ENCODE data around the gene LRRIQ3. TPM values are rescaled to one million over a fixed set of nuclear protein-coding genes. Genes with fewer than 3 reads are reported as not detected.

Gene LRRIQ3
- total and polyA plus RNA-seq, 10 of the 15 experiments (the other 5 are each of a cell fraction or from before 2014, with no cell fraction given): 1.1 to 5.1 (median 2.7) TPM

DNA sequence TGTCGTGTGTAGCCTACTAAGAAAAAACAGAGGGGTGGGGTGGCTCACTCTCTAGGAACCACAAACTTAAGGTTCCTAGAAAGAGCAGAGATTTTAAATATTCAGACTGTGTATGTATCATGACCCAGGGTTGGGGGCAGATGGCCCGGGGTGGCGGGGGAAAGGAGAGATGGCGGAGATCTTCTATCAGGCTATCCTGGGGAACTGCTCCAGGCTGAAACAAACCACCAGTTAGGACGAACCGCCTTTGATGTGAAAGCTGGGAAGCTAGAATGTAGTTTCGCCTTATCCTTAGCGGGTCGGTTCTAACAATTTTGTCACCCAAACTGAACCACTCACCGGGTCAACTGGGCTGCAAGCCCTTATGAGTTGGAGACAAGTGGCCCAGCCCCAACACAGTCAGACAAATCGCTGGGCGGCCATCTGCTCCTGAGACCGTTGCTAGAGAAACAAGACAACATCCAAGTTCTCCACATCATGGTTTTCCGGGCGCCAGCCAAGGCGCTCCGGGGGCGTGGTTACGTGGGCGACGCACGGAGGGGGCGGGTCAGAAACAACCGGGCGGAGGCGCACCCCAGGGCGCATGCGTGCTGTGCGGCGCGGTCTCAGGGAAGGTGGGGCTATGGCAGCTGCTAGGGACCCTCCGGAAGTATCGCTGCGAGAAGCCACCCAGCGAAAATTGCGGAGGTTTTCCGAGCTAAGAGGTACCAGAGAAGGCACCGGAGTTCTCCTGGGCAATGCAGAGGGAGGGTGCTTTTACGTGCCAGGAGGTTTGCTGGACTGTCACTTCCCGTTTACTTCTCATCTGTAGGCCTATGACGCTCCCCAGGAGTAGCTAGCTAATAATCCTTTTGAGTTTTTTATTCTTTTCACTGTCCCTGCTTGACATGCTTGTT, at the start of gene LRRIQ3, which contains the start of gene FPGT (continued):
- TF ChIP-seq, protein P1, sequence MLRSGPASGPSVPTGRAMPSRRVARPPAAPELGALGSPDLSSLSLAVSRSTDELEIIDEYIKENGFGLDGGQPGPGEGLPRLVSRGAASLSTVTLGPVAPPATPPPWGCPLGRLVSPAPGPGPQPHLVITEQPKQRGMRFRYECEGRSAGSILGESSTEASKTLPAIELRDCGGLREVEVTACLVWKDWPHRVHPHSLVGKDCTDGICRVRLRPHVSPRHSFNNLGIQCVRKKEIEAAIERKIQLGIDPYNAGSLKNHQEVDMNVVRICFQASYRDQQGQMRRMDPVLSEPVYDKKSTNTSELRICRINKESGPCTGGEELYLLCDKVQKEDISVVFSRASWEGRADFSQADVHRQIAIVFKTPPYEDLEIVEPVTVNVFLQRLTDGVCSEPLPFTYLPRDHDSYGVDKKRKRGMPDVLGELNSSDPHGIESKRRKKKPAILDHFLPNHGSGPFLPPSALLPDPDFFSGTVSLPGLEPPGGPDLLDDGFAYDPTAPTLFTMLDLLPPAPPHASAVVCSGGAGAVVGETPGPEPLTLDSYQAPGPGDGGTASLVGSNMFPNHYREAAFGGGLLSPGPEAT (IDR thresholded peaks at IDR 0.05; ENCODE audit: low read depth): no peak
- TF ChIP-seq, protein P2, sequence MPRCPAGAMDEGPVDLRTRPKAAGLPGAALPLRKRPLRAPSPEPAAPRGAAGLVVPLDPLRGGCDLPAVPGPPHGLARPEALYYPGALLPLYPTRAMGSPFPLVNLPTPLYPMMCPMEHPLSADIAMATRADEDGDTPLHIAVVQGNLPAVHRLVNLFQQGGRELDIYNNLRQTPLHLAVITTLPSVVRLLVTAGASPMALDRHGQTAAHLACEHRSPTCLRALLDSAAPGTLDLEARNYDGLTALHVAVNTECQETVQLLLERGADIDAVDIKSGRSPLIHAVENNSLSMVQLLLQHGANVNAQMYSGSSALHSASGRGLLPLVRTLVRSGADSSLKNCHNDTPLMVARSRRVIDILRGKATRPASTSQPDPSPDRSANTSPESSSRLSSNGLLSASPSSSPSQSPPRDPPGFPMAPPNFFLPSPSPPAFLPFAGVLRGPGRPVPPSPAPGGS (IDR thresholded peaks at IDR 0.05; ENCODE audit: borderline replicate concordance, insufficient read depth, low read depth, low read length, poor library complexity, severe bottlenecking): no peak
- TF ChIP-seq BACH1 (IDR thresholded peaks at IDR 0.05; ENCODE audit: borderline replicate concordance) (no peak), SMAD5 (IDR thresholded peaks at IDR 0.05; ENCODE audit: low read depth) (peak; percentile 59; the same call in 1 of the 2 replicates), CHD1 (IDR thresholded peaks at IDR 0.05; ENCODE audit: low read depth, low read length) (no peak), SUZ12 (IDR thresholded peaks at IDR 0.05; ENCODE audit: unreplicated experiment) (no peak), DPF2 (IDR thresholded peaks at IDR 0.05) (no peak), ZNF24 (IDR thresholded peaks at IDR 0.05) (no peak), EP300 (IDR thresholded peaks at IDR 0.05; ENCODE audit: borderline replicate concordance in 1 of 2, control insufficient read depth in 1 of 2, low read depth in 2 of 2, low read length in 2 of 2) (no peak), ZNF207 (IDR thresholded peaks at IDR 0.05; ENCODE audit: borderline replicate concordance) (no peak), IKZF2 (IDR thresholded peaks at IDR 0.05) (peak in 1 of 2 experiments; percentile 42; a peak in 1 of 4 replicates), RAD21 (IDR thresholded peaks at IDR 0.05; ENCODE audit: insufficient read depth, low read depth, low read length) (no peak), GATAD2B (conservative IDR thresholded peaks at IDR 0.05; ENCODE audit: low read depth) (0 out of 2 replicates have a peak, but pooled peaks have one; percentile 24), SP1 (IDR thresholded peaks at IDR 0.05; ENCODE audit: low read depth, low read length) (no peak), SIN3A (IDR thresholded peaks at IDR 0.05; ENCODE audit: low read depth, low read length) (no peak), BHLHE40 (IDR thresholded peaks at IDR 0.05; ENCODE audit: borderline replicate concordance in 1 of 2, low read depth in 2 of 2, low read length in 1 of 2) (no peak), TCF12 (IDR thresholded peaks at IDR 0.05; ENCODE audit: low read depth, low read length) (peak; percentile 61; the same call in 1 of the 2 replicates), KLF5 (IDR thresholded peaks at IDR 0.05; ENCODE audit: partially characterized antibody) (peak; percentile 37), LARP7 (IDR thresholded peaks at IDR 0.05) (no peak)
- TF ChIP-seq, protein P3, sequence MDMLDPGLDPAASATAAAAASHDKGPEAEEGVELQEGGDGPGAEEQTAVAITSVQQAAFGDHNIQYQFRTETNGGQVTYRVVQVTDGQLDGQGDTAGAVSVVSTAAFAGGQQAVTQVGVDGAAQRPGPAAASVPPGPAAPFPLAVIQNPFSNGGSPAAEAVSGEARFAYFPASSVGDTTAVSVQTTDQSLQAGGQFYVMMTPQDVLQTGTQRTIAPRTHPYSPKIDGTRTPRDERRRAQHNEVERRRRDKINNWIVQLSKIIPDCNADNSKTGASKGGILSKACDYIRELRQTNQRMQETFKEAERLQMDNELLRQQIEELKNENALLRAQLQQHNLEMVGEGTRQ (IDR thresholded peaks at IDR 0.05; ENCODE audit: borderline replicate concordance, low read depth, low read length): no peak
- TF ChIP-seq, protein P4, sequence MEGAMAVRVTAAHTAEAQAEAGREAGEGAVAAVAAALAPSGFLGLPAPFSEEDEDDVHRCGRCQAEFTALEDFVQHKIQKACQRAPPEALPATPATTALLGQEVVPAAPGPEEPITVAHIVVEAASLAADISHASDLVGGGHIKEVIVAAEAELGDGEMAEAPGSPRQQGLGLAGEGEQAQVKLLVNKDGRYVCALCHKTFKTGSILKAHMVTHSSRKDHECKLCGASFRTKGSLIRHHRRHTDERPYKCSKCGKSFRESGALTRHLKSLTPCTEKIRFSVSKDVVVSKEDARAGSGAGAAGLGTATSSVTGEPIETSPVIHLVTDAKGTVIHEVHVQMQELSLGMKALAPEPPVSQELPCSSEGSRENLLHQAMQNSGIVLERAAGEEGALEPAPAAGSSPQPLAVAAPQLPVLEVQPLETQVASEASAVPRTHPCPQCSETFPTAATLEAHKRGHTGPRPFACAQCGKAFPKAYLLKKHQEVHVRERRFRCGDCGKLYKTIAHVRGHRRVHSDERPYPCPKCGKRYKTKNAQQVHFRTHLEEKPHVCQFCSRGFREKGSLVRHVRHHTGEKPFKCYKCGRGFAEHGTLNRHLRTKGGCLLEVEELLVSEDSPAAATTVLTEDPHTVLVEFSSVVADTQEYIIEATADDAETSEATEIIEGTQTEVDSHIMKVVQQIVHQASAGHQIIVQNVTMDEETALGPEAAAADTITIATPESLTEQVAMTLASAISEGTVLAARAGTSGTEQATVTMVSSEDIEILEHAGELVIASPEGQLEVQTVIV (IDR thresholded peaks at IDR 0.05; ENCODE audit: borderline replicate concordance, partially characterized antibody): no peak
- TF ChIP-seq, protein P5, sequence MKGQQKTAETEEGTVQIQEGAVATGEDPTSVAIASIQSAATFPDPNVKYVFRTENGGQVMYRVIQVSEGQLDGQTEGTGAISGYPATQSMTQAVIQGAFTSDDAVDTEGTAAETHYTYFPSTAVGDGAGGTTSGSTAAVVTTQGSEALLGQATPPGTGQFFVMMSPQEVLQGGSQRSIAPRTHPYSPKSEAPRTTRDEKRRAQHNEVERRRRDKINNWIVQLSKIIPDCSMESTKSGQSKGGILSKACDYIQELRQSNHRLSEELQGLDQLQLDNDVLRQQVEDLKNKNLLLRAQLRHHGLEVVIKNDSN (IDR thresholded peaks at IDR 0.05; ENCODE audit: borderline replicate concordance, extremely low read length, insufficient read depth, low read depth, low read length): no peak
